CD4-positive, alpha-beta T cell treated with Interleukin-4 for 1 hour (primary cell): ENCODE measurements around the gene ARFRP1.

Experiments used
- DNase-seq, 2 donors: peaks; one replicate each; pipeline ENCODE4 v3.0.0-alpha.2; 2020 to 2022

Gene ARFRP1

DNA sequence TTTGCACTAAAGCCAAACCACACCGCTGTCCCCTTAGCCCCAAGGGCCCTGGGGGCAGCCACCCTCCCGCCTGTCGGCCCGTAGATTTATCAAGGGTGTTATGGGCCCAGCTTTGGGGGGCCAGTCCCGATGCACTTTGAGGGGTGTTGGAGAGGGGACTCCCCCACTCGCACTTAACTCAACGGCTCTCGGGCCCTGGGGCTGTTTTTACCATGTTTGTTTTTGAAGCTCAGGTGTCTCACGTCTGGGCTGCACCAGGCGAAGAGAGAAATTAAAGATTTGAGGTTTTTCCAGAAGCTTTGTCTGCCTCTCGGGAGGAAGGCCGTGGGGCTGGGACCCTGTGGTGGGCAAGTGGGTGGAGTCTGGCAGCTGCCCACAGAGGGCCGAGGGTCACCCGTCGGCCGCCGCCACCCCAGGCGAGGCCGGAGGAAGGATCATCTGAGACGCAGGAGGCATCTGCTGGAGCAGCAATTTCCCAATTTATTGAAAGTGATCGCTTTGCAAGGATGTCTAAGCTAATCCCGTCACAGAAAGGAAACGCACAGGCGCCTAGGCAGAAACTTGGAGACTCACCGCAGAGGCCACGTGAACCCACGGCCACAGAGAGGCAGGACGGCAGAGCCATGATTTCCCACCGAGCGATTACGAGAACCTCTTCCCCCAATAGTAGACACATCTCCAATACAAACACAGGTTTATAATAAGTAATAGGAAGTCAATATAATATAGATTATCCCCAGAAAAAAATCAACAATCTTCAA, 35.6 kb upstream of the ARFRP1 start:
- no peak for DNase-seq

DNA sequence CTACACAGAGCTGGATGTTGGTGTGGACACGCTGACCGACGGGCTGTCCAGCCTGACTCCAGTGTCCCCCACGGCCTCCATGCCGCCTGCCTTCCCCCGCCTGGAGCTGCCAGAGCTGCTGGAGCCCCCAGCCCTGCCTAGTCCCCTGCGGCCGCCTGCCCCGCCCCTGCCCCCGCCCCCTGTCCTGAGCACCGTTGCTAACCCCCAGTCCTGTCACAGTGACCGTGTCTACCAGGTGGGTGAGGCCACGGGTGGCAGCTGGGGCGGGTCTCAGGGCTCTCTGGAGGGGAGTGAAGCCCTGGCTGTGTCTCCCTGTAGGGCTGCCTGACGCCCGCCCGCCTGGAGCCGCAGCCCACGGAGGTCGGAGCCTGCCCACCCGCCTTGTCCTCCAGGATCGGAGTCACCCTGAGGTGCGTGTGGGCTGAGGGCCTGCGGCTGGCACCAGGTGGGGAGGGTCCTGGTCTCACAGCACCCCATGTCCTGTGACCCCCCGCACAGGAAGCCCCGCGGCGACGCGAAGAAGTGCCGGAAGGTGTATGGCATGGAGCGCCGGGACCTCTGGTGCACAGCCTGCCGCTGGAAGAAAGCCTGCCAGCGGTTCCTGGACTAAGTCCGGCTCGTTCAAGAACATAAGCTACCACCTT, 34.7 kb upstream of the ARFRP1 start:
- DNase-seq, result no peak

DNA sequence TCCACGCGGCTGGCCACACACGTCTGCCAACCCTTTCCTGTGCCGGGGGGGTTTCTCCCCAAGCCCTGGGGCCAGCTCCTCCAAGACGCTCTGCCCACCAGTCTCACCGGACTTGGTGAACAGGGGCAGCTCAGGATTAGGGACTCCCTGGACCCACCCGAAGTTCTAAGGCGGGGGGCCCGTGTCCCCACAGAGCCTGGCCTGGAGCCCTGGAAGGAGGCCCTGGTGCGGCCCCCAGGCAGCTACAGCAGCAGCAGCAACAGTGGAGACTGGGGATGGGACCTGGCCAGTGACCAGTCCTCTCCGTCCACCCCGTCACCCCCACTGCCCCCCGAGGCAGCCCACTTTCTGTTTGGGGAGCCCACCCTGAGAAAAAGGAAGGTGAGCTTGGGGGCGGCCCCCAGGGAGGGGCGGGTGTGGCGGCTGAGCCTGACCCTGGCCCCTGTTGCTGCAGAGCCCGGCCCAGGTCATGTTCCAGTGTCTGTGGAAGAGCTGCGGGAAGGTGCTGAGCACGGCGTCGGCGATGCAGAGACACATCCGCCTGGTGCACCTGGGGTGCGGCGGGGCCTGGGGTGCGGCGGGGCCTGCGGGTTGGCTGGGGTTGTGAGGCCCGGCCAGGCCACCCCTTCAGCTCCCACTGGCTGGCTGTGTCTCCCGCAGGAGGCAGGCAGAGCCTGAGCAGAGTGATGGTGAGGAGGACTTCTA, 34.1 kb upstream of the ARFRP1 start:
- DNase-seq, result no peak

DNA sequence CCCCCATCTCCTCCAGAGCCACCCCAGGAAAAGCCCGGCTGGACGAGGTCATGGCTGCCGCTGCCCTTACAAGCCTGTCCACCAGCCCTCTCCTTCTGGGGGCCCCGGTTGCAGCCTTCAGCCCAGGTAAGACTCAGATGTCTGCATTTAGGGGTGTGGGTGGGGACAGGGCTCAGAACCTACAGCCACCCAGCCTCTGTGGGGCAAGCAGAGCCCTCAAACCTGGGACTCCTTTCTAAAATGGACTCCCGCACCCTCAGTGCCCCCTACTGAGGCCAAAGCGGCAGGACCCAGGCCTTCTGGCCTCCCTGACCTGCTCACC, 33.5 kb upstream of the ARFRP1 start:
- no peak for DNase-seq

DNA sequence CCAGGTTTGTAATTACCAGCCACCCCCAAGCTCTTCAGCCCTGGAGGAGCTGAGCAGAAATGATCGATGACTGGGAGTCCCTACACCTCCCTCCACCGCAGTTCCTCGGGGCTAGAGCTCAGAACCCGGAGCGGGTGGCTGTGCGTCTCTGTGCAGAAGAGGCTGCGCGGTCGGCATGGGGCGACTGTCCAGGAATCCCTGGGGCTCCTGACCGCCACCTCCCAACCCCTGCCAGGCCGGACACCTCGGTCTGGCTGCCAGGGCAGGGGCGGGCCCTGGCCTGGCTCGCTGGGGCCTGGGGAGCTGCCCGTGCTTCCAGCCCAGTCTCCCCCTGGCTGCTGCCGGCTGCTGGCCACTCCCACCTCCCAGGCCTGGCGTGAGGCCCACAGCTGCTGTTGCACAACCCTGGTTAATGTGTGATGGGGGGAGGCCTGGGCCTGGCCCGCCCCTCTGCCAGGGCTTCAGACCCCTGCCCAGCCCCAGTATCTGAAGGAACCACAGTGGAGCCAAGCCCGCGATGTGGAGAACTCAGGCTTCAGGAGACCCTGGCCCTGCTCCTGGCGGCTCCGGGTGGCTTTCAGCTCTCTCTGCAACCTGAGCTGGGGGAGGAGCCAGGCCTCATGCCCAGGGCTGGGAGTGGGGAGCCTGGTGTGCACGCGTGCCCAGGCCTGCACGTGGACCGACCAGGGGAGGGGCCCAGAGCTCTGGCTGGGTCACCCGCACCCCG, 33.0 kb upstream of the ARFRP1 start:
- DNase-seq, result peak; percentile 40 to 46

DNA sequence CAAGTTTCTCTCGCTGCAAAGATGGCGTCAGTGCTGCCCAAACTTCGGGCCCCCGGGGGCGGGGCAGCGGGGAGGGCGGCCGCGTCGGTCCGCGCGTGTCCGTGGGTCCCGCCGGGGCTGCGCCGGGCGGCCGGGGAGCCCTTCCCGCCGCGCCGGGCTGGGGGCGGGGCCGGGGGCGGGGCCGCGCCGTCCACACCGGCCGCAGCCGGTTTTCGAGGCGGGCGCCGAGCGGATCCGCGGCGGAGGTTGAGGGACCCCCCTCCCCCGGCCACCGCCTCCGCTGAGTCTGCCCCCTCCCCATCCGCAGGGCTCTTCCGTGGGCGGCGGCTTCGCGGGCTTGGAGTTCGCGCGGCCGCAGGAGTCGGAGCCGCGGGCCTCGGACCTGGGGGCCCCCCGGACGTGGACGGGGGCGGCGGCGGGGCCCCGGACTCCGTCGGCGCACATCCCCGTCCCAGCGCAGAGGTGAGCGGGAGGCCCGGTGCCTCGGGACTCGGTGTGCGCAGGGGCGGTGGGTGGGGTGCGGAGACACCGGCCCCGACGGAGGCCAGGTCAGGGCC, 32.4 kb upstream of the ARFRP1 start:
- DNase-seq, result peak; percentile 57 to 68

DNA sequence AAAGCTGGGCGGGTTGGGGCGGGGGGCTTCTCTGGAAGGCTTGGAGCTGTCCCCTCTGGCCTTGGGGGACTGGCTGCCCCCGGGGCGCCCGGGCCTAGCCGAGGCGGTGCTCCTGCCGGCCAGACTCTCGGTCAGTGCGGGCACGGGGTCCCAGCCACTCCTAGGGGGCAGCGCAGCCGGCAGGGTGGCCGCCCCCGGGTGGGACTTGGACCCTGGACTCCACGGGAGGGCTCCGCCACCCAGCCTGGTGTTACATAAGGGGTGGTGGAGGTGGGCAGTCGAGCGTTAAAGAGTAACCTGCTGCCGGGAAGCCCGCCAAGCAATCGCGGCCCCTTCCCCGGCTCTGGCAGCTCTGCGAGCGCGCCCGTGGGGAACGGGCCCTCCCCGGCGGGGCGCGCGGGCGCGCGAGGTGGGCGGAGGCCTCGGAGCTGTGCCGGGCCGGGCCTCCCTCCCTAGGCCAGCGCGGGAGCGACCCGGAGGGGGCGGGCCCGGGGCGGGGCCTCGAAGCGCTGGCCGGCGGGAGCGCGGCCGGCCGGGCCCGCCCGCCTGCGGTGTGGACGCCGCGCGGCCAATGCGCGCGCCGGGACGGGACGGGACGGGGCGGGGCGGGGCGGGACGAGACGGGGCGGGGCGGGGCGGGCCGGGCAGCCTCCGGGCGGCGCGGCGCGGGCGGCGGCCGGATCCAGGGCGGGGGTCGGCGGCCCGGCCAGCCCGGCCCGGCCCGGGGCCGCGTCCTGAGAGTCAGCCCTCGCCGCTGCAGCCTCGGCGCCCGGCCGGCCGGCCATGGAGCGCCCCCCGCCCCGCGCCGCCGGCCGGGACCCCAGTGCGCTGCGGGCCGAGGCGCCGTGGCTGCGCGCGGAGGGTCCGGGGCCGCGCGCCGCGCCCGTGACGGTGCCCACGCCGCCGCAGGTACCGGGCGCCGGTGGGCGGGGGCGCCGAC, 31.6 kb upstream of the ARFRP1 start, which contains the start of gene SLC2A4RG:
TSS of gene SLC2A4RG (plus strand) at position 647 of the 940 bp plus-strand sequence. CDS start at position 784, 137 bp downstream.
- DNase-seq, result peak; percentile 70 to 78

DNA sequence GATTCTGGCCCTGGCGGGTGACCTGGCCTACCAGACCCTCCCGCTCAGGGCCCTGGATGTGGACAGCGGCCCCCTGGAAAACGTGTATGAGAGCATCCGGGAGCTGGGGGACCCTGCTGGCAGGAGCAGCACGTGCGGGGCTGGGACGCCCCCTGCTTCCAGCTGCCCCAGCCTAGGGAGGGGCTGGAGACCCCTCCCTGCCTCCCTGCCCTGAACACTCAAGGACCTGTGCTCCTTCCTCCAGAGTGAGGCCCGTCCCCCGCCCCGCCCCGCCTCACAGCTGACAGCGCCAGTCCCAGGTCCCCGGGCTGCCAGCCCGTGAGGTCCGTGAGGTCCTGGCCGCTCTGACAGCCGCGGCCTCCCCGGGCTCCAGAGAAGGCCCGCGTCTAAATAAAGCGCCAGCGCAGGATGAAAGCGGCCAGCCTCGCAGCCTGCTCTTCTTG, 30.9 kb upstream of the ARFRP1 start:
- peak in 1 of 2 donors; percentile 41 for DNase-seq

DNA sequence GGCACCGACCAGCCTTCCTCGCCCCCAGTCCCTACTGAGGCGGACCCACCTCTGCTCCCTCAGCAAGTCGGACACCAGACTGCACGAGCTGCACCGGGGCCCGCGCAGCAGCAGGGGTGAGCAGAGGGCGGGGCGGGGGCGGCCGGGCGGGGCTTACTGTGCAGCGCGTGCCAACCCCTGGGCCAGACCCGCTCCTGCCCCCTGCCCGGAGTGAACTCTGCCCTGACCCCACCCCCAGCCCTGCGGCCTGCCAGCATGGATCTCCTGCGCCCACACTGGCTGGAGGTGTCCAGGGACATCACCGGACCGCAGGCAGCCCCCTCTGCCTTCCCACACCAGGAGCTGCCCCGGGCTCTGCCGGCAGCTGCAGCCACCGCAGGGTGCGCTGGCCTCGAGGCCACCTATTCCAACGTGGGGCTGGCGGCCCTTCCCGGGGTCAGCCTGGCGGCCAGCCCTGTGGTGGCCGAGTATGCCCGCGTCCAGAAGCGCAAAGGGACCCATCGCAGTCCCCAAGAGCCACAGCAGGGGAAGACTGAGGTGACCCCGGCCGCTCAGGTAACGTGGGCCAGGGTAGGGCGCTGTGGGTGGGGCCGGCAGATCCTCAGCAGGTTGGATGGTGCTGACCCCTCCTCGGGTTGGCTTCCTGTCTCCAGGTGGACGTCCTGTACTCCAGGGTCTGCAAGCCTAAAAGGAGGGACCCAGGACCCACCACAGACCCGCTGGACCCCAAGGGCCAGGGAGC, 30.3 kb upstream of the ARFRP1 start:
- peak in 1 of 2 donors; percentile 42 for DNase-seq

DNA sequence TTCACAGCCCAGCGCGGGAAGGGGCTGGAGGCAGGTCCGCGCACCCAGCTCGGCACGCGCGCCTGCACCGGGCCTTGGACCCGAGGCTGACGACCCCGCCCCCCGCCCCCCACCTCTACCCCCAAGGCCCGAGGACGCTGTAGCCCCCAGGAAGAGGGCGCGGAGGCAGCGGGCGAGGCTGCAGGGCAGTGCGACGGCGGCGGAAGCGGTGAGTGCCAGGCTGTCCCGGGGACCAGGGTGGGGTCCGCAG, 29.8 kb upstream of the ARFRP1 start:
- DNase-seq, result no peak

DNA sequence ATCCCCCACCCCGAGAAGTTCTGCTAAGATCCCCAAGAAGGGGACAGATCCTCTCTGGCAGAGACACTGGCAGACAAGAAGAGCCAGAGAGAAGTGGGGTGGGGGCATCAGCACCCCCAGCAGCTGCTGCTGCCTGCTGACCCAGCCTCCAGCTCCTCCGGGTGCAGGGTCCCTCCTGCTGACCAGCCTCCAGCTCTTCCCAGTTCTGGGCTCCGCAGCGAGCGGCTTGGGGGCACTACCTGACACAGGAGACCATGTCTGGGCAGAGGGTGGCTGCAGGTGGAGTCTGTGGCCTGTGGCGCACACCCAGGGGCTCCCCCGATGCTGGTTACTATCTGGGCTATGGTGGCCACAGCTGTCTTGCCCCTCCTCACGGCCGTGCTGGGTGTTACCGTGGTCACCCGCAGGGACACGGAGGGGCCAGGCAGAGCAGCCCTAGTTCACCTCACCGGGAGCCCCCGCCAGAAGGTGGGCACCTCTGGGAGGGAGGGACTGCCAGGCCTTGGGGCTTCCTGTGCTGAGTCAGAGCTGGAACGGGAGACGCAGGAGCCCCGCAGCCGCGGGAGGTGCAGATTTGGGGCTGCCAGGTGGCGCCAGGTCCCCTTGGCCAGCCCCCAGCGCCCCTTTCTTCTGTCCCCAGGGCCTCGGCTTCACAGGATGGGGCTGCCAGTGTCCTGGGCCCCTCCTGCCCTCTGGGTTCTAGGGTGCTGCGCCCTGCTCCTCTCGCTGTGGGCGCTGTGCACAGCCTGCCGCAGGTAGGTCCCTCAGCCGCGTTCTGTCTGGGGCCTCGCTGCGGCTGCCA, 29.3 kb upstream of the ARFRP1 start:
- DNase-seq, result peak; percentile 37 to 50

DNA sequence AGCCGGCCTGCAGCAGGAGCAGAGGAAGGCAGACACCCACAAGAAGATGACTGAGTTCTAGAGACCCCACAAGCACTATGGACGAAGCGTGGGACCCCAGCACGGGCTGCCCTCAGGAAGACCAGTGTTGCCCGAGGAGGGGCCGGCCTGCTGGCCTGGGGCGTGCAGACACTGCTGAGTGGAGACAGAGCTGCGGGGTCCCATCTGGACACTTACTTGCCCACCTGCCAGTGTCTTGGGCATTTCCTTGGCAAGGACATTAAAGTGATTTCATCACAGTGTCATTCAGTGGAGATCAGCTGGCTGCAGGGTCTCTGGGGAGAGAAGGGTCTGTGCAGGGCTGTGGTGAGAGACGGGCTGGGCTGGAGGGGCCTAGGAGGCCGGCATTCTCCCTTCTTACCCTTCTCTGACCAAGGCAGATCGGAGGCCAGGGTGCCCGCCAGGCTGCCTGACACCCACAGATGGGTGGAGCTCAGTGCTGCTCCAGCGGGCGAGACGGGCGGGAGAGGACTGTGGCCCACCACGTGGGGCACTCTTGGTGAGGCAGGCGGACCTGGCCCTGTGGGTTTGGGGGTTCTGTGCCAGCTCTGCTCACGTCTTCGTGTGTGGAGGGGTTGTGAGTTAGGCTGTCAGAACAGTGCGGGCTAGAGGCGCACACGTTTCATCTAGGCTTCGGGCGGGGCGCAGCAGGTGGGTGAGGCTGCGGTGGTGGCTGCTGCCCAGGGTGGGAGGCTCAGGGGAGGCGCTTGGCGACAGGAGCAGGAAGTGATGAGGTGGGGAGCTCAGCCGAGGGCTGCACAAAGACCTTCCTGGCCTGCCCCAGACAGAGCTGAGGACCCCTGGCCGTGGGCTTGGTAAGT, 28.3 kb upstream of the ARFRP1 start, which contains the start of gene LIME1:
TSS of gene LIME1 (plus strand) at position 806 of the 860 bp plus-strand sequence. CDS start 886 bp downstream, outside the sequence.
- DNase-seq, result peak; percentile 81 to 84

DNA sequence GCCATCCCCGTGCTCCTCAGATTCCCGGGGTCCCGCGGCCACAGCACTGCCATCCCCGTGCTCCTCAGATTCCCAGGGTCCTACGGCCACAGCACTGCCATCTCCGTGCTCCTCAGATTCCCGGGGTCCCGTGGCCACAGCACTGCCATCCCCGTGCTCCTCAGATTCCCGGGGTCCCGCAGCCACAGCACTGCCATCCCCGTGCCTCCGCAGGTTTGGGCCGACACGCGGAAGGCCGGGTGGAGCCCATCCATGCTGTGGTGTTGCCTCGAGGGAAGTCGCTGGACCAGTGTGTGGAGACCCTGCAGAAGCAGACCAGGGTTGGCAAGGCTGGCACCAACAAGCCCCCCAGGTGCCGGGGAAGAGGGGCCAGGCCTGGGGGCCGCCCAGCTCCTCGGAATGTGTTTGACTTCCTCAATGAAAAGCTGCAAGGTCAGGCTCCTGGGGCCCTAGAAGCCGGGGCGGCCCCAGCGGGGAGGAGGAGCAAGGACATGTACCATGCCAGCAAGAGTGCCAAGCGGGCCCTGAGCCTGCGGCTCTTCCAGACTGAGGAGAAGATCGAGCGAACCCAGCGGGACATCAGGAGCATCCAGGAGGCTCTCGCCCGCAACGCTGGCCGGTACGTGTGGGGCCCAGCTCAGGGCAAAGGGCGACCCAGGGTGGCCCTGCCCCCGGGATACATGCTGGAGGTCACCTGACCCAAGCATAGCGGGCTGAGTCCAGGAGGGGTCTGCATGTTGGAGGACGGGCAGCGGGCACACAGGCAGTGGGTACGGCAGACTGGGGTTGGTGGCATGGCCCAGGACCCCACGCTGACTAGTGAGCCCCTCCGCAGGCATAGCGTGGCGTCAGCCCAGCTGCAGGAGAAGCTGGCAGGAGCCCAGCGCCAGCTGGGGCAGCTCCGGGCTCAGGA, 27.4 kb upstream of the ARFRP1 start:
- no peak for DNase-seq

DNA sequence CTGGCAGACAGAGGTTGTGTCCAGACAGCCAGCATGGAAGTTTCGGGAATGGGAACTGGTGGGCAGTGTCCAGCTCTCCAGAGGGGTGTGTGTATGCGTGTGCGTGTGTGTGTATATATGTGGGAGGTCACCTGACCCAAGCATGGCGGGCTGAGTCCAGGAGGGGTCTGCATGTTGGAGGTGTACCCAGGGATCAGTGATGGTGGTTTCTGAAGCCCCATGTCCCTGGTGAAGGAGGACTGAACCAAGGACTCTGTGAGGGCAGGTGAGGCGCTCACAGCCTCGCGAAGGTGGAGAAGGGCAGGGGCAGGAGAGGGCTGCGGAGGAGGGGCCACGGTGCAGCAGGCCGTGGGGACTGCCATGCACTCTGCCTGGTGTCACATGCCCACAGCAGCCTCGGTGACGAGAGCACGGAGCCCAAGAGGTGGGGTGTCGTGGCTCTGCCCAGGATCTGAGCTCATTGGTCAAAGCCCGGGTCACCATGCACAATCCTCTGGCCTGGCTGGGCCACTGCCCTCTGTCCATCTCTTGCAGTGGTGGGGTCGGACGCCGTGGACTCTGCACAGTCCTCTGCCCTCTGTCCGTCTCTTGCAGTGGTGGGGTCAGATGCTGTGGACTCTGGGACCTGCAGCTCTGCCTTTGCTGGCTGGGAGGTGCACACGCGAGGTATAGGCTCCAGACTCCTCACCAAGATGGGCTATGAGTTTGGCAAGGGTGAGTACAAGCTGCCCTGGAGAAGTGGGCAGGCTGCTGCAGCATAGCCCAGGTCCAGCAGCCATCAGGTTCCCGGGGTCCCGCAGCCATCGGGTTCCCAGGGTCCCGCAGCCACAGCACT, 26.6 kb upstream of the ARFRP1 start:
- DNase-seq, result no peak

DNA sequence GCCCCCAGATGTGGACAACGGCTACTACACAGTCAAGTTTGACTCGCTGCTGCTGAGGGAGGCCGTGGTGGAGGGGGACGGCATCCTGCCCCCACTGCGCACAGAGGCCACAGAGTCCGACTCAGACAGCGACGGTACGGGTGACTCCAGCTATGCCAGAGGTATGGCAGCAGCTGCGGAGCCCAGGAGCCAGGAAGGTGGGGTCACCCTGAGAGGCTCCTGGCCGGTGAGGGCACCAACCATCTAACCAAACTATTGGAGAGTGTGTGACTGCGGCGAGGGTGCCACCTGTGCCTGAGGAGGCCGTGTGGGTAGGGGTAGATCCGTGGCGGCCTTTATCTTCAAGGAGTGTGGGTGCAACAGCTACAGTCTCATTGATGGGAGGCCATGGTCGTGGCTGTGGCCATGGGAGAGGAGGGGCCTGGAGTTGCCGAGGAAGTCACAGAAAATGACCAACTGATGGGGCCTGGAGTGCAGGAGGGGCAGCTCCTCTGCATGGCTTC, 25.9 kb upstream of the ARFRP1 start:
- no peak for DNase-seq

DNA sequence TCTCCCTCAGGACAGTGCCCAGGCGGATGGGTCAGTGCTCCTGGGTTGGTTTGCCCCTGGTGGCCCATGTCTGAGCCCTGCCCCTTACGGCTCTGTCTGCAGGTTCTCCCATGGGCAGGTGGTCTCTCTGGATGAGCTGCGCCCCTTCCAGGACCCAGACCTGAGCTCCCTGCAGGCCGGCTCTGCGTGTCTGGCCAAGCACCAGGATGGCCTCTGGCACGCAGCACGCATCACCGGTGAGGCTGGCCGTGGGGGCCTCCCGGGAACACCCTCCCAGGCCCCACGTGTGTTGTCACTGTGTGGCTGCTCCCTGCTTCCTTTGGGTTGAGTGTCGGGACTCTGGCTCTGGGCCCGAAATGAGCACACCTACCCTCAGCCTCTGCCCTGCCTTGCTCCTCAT, 25.3 kb upstream of the ARFRP1 start:
- no peak for DNase-seq
